ENCODE results near the gene CAST.

CAST gene

DNA sequence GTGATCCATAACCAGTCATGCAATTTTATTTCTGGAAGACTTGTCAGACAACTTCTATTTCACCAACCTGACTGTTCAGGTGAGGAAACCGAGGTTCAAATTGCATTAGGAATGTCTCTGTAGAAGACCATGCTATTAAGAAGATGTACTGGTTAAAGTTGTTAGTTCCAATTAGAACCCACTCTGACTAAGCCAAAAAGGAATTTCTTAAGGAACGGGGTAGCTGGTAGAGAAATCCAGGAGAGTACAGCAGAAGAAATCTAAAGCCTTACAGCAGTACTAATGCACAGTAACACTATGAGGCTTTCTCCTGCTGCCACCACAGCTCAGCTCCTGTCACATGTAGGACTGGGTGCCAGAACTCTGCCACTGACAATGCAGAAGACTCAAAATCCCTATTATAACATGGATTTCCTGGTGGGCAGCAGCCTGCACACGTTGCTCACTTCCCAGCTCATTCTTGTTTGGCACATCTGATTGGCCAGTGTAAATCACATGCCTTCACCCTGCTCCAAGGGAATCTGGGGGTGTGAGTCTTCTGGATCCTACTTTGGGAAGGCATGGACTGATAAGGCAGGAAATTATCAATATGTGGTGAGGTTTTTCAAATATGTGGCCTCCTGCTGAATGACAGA lies 37.1 kb downstream of the CAST start:
- no peak for TF ChIP-seq ZNF274 (IDR thresholded peaks at IDR 0.05; ENCODE audit: low read depth, low read length)
- no peak overlapping the region for H3K4me3 ChIP-seq (ENCODE audit: low read length)

DNA sequence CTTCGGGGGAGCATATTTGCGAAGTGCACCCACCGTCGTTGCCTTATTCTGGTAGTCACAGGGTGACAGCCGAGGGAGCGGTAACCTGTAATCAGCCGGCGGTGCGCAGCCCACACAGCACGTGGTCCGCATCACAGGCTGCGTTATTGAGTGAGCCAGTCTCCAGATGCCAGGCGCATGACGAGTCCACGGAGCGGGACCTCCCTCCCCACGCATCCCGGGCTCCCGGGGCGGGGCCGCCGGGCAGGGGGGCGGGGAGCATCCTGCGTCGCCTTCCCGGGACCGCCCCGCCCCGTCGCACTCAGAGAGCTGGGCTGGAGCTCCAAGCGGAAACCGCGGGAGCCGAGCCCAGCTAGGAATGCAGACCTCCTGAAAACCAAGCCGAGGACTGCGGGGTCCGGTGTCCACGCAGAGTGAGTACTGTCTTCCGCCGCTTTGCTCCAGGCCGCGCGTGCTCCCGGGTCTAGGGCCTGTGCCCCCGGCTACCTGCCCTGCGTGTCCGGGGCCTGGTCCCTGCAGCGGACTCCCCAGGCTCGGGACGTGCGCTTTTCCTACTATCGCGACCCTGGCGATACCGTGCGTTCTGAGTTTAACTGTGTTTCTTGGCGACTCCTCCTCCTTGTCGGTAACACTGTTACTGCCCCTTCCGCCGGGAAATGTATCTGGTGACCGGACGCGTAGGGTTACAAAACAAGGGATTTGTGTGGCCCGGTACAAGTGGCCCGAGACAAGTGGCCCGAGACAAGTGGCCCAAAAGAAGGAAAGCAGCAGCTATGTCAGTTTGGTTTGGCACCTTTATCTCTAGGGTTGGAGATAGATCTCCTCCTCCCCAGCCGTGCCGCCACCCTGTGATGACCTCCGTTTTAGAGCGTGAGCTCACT lies 40.6 kb downstream of the CAST start:
- no peak for TF ChIP-seq ZNF274 (IDR thresholded peaks at IDR 0.05; ENCODE audit: low read depth, low read length)
- H3K4me3 ChIP-seq (ENCODE audit: low read length): peak overlapping the region; percentile 85

DNA sequence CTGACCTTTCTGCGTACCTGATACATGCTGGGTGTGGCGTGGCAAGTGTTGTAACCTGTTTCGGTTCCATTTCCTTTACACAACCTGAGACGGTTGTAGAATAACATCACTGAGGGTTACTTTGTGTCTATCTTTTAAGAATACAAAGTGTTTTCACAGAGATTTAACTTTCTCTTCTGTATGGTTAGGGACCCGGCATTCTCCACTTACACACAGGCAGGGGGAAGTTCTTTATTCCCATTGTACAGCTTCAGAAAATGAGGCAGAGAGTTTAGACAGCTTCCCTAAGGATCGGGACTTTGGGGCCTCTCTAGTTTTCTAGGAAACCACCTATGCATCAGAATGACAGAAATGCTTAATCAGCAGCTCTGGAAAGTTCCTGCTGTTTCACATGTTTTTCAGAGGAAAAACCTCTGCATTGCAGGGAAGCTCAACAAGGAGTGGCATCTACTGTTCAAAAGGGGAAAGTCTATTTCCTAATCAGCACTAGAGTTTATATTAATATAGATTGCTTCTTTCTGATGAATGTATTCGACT lies 41.3 kb downstream of the CAST start:
- TF ChIP-seq ZNF274 (IDR thresholded peaks at IDR 0.05; ENCODE audit: low read depth, low read length): no peak
- H3K4me3 ChIP-seq (ENCODE audit: low read length): peak overlapping the region; percentile 85

DNA sequence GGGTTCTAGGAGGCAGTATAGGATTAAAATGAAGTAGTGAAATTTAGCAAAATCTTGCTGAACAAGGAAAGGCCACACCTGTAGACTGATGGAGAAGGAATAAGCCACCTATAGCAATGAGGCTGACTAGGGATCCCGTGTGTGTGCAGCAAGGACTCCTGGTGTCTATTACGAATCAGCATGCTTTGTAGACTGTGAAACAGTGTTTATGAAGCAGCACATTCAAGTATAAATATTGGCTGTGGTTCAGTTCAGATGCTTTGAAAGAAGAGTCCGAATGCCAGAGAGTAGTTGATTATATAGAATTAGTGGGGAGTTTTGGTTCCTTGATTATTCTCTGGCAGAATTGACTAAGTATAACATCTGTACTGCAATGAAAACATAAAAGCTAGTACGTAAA lies 41.8 kb downstream of the CAST start:
- no peak overlapping the region; the same call in 1 of the 2 replicates for H3K4me3 ChIP-seq (ENCODE audit: low read length)
- TF ChIP-seq ZNF274 (IDR thresholded peaks at IDR 0.05; ENCODE audit: low read depth, low read length): no peak

DNA sequence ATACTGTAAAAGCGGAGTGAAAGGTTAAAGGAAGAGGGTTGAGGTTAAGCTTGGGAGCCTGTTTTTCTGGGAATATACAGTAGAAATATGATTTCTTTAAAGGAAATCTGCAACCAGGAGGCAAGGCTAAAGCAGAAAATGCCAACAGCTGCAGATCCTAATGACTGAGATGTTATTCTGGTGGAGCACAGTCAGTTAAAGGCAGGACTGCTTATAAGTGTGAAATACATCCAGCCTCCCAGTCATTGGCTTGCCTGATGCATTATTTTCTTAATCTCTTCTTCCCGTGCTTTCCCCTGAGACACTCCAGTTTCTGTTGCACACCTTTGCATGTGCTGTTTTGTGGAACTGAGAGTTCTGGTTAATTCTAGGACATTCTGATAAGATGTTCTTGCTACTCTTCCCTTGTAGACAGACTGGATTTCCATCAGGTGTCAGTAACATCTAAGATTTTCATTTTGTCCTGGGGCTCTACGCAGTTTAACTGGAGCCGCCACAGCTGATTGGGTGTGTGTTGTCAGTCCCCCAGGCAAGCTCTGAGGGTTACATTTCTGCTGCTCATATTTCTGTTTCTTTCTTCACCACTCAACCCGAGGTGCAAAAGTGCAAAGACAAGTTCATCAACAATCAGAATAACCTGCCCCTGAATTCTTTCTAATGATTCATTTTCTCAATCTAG lies 44.4 kb downstream of the CAST start:
- H3K4me3 ChIP-seq (ENCODE audit: low read length): no peak overlapping the region
- no peak for TF ChIP-seq ZNF274 (IDR thresholded peaks at IDR 0.05; ENCODE audit: low read depth, low read length)

DNA sequence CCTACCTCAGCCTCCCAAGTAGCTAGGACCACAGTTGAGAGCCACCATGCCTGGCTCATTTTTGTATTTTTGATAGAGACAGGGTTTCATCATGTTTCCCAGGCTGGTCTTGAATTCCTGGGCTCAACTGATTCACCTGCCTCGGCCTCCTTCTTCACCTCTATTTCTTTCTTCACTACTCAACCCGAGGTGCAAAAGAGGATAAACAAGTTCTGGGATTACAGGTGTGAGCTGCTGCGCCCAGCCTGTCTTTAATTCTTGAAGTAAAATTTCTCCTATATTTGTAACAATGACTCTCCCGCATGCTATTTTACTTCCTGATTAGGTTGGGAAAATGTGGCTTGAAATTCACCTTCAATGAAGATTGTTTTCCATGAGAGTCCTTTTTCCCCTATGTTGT lies 46.4 kb downstream of the CAST start:
- no peak for TF ChIP-seq ZNF274 (IDR thresholded peaks at IDR 0.05; ENCODE audit: low read depth, low read length)
- no peak overlapping the region for H3K4me3 ChIP-seq (ENCODE audit: low read length)

DNA sequence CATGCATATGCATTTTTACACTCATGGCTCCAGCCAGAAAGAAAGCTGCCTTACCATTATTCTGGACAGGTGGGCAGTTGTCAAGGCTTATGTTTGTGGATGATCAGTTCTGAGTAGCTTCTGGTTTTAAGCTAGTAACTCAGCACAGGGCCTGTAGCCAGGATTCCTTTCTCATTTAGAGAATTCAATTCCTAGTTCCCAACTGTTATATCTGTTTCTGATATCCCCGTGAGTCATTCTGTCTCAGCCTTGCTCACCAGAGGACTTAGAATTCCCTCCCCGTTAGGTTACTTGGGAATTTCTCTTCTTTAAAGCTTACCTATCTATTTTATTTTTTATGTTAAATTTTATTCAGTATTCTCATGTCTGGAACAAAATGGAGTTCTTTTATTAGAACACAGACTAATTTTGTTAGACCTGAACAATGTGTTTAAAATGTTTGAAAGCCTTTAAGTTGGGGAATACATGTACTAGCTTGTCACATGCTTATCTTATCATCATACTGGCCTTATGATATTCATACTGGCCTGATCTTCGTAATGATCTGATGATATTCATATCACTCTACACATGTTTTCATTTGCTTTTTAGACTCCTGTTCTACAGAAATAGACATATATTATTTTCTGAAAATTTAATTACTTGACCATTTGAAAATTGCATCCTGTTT lies 47.1 kb downstream of the CAST start:
- TF ChIP-seq ZNF274 (IDR thresholded peaks at IDR 0.05; ENCODE audit: low read depth, low read length): no peak
- no peak overlapping the region for H3K4me3 ChIP-seq (ENCODE audit: low read length)

DNA sequence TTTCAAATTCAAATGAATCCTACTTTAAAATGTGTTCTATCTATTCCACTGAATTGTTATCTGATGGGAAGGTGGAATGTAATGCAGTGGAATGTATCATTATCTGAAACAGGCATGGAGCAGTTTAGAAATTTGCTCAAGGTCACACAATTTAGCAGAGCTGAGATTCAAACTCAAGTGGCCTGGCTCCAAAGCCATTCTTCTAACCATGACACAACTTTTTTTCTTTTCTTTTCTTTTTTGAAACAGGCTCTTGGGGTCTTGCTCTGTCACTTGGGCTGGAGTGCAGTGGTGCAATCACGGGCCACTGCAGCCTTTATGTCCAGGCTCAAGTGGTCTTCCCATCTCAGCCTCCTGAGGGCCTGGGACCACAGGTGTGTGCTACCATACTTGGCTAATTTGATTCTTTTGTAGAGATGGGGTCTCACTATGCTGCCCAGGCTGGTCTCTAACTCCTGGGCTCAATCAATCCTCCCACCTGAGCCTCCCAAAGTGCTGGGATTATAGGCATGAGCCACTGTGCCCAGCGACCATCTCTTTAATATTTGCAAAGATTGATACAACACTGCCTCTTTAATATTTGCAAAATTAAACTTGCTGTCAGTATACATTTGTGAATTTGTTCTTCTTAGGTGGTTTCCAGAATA lies 50.0 kb downstream of the CAST start:
- no peak overlapping the region for H3K4me3 ChIP-seq (ENCODE audit: low read length)
- TF ChIP-seq ZNF274 (IDR thresholded peaks at IDR 0.05; ENCODE audit: low read depth, low read length): no peak

DNA sequence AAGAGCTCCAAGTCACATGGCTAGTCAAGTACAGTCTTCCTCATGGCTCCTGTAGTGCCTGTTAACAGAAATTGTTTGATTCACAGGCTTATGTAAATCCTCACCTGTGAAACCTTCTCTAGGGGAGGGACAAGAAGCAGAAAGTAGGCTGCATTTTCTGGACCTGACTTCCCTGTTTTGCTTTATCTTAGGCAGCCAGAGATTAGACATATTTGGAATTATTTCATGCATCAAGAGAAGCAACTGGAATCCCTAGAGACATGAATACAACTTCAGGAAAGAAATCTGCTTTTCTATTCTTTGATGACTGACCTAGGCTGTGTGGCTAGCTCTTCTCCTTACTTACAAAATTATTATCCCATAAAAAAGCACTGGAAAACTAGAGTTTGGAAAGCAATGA lies 52.3 kb downstream of the CAST start:
- no peak overlapping the region for H3K4me3 ChIP-seq (ENCODE audit: low read length)
- TF ChIP-seq ZNF274 (IDR thresholded peaks at IDR 0.05; ENCODE audit: low read depth, low read length): no peak

DNA sequence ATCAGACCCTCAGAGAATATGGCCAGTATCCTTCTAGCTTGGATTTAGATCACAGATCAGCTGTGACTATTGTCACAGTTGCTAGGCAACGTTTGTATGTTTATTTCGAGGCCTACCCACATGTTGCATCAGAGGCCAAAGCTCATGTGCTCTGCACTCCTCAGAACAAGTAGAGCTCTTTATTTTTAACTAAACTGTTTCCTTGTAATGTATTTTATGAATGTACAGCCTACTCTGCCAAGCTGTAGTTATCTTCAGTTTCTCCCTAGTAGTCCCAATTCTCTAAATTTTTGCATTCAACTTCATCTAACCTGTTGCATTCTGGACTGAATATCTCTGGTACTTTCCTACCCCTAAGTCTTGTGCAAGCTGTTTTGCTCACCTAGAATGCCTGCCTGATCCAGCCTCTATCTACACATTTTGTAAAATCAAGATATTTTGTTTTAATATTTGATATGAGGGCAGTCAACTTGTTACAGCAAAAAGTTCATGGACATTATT lies 52.8 kb downstream of the CAST start:
- no peak for TF ChIP-seq ZNF274 (IDR thresholded peaks at IDR 0.05; ENCODE audit: low read depth, low read length)

DNA sequence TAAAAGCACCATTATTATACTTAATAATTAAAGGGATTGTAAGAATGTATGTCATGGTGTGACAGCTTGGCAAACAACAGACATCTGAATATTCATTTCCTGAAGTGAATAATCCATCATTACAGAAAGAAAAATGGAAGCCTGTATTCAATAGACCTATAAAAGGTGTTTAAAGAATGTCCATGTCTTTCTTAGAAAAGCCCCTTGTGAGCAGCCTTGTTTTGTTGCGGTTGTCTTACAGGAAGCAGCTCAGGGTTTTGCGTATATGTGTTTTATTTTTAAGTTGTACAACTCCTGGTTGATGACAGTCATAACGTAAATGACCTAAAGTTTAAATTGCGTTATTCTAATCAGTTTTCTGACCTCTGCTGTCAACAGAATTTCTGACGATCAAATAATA lies 53.8 kb downstream of the CAST start:
- TF ChIP-seq ZNF274 (IDR thresholded peaks at IDR 0.05; ENCODE audit: low read depth, low read length): no peak
- H3K4me3 ChIP-seq (ENCODE audit: low read length): no peak overlapping the region

More for the DNA sequence above, 52.8 kb downstream of the CAST start:
- no peak overlapping the region for H3K4me3 ChIP-seq (ENCODE audit: low read length)

DNA sequence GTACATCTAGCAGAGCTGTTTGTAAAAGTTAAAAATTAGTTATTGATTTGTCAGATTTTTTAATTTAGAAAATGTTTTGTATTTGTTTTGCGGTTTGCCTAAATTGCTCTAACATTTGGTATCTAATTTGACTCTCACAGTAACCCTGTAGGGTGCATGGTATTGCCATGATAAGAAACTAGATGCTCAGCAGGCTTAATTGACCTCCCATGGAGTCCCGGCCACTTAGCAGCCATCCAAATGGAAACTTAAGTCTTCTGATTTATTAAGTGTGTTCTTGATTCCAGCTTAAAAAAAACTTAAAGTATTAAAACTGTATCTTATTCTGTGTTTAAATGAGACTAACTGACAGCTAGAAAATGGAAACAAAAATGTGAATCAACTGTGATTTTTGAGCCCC lies 54.5 kb downstream of the CAST start:
- no peak for TF ChIP-seq ZNF274 (IDR thresholded peaks at IDR 0.05; ENCODE audit: low read depth, low read length)
- no peak overlapping the region for H3K4me3 ChIP-seq (ENCODE audit: low read length)

DNA sequence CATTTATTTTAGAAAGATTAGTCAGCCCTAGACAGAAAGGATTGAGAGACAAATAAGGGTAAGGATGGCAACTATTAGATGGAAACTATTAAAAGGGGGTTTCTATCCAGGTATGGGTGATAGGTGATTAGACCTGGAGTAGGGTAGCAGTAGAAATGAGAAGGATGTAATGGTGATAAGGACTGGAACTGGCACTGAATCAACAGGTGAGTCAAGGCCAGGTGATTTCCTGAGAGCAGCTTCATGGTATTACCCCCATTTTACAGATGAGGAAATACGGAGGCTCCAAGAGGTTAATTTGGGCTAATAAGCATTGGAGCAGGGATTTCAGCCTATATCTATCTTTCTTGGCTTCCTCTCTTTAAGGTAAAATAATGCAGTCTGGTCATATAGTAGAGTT lies 55.7 kb downstream of the CAST start:
- H3K4me3 ChIP-seq (ENCODE audit: low read length): no peak overlapping the region
- no peak for TF ChIP-seq ZNF274 (IDR thresholded peaks at IDR 0.05; ENCODE audit: low read depth, low read length)

All from GM08714 (cell line).